Skin of body (tissue), 2 donors: Measurements from ENCODE around the gene TTC36. TPM values are rescaled to one million over a fixed set of nuclear protein-coding genes. Genes with fewer than 3 reads are reported as not detected.
"Not testable (repeated sequence)": the region's sequence is repeated elsewhere in the genome, so short reads cannot be mapped to it uniquely, and the experiment has no call there.

Source experiments
- DNase-seq: peaks from one replicate; lab custom pipeline; 2025; lab: John Stamatoyannopoulos, UW
- total RNA-seq: library from RNA; depleted of rRNA; stranded (reverse); fragments of >200 nt; gene quantifications from one replicate; pipeline ENCODE4 v1.2.3, GENCODE V29; 2014

TTC36 gene, protein sequence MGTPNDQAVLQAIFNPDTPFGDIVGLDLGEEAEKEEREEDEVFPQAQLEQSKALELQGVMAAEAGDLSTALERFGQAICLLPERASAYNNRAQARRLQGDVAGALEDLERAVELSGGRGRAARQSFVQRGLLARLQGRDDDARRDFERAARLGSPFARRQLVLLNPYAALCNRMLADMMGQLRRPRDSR
- 0.79 TPM for total RNA-seq

DNA sequence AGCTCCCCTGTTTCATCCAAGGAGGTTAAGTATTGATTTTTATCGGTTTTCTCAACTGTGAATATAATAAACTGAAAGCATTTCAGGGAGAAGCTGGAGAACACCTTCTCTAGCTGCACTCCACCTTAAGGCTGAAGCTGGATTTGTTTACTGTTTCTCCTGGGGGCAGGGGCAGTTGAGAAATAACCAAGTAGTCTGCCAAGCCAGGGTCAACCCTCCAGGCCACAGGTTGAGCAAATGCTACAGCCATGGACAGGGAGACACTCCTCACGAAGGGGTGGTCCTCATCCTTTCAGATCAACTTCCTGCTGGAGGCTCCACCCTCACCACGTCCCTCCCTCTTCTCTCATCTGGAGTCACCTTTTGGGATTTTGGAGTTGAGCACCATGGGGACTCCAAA is at the start of gene TTC36:
Gene TTC36, plus strand, starts transcription at position 366 of the 400 bp plus-strand sequence. Its CDS starts 21 bp downstream, at position 387.
- DNase-seq: no peak

DNA sequence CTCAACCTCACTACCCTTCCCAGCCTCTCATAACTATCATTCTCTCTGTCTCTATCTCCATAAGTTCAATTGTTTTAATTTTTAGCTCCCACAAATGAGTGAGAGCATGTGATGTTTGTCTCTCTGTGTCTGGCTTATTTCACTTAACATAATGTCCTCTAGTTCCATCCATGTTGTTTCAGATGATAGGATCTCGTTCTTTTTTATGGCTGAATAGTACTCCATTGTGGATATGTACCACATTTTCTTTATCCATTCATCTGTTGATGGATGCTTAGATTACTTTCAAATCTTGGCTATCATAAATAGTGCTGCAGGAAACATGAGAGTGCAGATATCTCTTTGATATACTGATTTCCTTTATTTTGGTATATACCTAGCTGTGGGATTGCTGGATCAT is 46.0 kb upstream of the TTC36 start:
- not testable (repeated sequence) for DNase-seq

DNA sequence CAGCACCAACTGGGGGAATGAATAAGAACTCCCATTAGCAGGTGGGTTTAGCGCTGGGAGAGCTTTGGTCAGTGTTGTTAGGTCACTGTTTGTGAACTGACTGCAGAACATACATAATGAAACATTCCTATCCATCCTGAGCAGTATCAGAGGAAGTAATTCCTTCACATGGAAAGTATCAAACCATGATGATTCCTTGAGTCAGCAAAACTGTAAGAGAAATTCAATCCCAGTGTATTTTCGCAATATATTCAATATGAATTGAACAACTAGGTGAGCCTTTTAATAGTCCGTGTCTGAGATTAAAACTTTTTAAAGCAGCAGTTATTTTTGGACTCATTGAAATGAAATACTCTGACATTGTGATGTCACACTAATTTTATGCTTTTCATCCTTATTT is 42.9 kb upstream of the TTC36 start:
- no peak for DNase-seq

DNA sequence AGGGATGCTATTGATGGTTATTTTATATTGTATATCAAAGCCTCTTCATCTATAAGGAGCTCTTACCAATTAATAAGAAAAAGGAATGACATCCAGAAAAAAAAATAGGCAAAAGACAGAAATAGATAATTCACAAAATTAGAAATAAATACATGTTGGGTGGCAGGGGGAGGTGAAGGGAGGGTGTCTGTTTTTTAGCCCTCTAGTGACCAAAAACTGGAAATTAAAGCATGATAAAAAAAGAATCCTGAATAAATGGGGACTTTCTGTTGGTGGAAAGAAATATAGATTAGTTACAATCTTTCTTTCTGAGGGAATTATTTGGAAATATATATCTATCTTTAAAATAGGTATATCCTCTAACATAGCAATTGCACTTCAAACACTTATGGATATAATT is 42.0 kb upstream of the TTC36 start:
- no peak for DNase-seq

DNA sequence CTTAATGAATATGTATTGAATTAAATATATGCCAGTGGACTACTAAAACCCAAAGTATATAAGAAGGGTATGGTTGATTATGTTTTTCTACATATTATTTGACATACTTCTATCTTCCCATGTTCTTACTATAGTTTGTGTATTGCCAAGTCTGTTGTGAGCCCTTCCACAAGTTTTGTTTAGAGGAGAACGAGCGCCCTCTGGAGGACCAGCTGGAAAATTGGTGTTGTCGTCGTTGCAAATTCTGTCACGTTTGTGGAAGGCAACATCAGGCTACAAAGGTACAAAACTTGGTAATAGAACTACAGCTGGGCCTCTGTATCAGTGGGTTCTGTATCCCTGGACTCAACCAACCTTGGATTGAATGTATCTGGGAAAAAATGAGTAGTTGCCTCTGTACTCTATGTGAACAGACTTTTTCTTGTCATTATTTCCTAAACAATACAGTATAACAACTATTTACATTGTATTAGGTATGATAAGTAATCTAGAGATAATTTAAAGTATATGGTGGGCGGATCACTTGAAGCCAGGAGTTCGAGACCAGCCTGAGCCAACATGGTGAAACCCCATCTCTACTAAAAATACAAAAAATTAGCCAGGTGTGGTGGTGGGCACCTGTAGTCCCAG is 38.7 kb upstream of the TTC36 start:
- DNase-seq: peak; percentile 73

DNA sequence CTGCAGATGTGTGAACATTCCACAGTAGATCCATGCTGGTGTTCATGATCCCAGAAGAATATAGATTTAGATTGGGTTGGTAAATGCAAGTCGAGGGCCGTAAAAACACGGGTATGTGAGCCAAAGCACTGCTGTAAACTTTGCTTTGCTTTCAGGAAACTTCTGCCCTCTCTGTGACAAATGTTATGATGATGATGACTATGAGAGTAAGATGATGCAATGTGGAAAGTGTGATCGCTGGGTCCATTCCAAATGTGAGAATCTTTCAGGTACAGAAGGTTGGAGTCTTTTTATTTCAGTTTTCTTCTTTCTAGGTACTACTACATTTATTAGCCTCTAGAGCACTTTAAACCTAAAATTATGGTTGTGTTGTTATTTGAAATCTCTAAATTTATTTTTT is 36.2 kb upstream of the TTC36 start:
- no peak for DNase-seq

DNA sequence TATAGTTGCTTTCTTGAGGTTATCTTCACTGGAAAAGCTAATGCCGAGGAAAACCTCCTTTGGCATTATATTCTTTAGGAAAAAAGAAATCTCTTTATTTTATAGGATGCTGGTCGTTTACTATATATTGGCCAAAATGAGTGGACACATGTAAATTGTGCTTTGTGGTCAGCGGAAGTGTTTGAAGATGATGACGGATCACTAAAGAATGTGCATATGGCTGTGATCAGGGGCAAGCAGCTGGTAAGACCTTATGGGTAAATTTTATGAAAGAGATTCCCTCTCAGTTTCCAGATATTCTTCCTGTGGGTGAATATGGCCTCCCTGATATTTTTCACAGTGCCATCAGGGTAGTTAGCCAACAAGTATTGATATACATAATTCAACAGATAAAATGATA is 29.4 kb upstream of the TTC36 start:
- DNase-seq: no peak

DNA sequence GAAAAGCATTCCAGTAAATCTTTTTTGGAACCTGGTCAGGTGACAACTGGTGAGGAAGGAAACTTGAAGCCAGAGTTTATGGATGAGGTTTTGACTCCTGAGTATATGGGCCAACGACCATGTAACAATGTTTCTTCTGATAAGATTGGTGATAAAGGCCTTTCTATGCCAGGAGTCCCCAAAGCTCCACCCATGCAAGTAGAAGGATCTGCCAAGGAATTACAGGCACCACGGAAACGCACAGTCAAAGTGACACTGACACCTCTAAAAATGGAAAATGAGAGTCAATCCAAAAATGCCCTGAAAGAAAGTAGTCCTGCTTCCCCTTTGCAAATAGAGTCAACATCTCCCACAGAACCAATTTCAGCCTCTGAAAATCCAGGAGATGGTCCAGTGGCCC is 24.1 kb upstream of the TTC36 start:
- DNase-seq: no peak

DNA sequence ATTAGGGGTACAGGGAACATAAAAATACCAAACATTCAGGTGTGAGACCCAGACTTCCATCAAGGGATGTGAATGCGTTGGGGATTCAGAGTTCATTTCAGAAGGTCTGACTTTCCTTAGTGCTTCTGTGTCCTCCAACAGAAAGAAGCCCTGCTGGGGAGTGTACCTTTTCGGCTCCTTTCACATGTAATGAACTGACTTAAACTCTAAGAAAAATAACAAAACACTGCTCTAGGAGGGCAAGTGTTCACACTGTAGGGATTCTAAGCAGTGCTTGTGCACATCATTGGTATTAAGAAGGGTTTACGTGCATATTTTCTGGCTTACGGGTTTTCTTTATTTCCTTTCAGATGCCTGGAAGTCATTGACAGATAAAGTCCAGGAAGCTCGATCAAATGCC is 15.7 kb upstream of the TTC36 start:
- DNase-seq: no peak

DNA sequence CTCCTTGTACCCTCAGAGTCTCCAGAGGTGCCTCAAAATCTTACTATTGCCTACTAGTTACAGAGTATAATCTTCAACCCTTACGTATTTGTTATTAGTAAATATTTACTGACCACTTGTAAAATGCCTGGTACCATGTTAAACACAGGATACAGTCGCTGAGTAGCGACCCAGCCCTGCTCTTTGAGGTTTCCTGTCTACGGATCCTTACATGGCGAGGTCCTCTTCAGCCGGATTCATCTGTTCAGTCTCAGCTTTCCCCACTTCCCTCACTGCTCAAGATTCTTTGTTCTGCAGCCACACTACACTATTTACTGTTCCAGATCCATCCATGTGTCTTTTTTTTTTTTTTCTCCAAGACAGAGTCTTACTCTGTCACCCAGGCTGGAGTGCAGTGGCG is 13.2 kb upstream of the TTC36 start:
- DNase-seq: no peak

DNA sequence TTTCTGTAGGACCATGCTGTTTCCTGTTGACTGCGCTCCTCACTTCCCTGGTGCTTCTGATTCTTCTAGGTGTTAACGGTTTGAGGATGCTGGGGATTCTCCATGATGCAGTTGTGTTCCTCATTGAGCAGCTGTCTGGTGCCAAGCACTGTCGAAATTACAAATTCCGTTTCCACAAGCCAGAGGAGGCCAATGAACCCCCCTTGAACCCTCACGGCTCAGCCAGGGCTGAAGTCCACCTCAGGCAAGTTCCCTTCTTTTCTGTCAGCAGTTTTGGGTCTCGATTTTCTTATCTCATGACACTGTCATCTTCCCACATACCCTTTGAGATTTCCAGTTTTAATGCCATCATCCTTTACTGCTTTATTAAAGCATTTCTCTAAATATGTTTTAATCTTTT is 7.7 kb upstream of the TTC36 start:
- DNase-seq: no peak

DNA sequence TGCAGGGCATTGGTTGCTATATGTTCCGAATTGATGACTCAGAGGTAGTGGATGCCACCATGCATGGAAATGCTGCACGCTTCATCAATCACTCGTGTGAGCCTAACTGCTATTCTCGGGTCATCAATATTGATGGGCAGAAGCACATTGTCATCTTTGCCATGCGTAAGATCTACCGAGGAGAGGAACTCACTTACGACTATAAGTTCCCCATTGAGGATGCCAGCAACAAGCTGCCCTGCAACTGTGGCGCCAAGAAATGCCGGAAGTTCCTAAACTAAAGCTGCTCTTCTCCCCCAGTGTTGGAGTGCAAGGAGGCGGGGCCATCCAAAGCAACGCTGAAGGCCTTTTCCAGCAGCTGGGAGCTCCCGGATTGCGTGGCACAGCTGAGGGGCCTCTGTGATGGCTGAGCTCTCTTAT is 5.4 kb upstream of the TTC36 start:
- DNase-seq: no peak

DNA sequence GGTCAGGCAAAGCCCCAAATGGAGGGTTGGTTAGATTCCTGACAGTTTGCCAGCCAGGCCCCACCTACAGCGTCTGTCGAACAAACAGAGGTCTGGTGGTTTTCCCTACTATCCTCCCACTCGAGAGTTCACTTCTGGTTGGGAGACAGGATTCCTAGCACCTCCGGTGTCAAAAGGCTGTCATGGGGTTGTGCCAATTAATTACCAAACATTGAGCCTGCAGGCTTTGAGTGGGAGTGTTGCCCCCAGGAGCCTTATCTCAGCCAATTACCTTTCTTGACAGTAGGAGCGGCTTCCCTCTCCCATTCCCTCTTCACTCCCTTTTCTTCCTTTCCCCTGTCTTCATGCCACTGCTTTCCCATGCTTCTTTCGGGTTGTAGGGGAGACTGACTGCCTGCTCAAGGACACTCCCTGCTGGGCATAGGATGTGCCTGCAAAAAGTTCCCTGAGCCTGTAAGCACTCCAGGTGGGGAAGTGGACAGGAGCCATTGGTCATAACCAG is 4.7 kb upstream of the TTC36 start:
- no peak for DNase-seq

DNA sequence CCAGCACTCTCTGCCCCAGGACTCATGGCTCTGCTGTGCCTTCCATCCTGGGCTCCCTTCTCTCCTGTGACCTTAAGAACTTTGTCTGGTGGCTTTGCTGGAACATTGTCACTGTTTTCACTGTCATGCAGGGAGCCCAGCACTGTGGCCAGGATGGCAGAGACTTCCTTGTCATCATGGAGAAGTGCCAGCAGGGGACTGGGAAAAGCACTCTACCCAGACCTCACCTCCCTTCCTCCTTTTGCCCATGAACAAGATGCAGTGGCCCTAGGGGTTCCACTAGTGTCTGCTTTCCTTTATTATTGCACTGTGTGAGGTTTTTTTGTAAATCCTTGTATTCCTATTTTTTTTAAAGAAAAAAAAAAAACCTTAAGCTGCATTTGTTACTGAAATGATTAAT is 2.9 kb upstream of the TTC36 start:
- DNase-seq: no peak

DNA sequence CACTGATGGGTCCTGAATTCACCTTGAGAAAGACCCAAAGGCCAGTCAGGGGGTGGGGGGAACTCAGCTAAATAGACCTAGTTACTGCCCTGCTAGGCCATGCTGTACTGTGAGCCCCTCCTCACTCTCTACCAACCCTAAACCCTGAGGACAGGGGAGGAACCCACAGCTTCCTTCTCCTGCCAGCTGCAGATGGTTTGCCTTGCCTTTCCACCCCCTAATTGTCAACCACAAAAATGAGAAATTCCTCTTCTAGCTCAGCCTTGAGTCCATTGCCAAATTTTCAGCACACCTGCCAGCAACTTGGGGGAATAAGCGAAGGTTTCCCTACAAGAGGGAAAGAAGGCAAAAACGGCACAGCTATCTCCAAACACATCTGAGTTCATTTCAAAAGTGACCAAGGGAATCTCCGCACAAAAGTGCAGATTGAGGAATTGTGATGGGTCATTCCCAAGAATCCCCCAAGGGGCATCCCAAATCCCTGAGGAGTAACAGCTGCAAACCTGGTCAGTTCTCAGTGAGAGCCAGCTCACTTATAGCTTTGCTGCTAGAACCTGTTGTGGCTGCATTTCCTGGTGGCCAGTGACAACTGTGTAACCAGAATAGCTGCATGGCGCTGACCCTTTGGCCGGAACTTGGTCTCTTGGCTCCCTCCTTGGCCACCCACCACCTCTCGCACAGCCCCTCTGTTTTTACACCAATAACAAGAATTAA is 2.4 kb upstream of the TTC36 start:
- DNase-seq: no peak

DNA sequence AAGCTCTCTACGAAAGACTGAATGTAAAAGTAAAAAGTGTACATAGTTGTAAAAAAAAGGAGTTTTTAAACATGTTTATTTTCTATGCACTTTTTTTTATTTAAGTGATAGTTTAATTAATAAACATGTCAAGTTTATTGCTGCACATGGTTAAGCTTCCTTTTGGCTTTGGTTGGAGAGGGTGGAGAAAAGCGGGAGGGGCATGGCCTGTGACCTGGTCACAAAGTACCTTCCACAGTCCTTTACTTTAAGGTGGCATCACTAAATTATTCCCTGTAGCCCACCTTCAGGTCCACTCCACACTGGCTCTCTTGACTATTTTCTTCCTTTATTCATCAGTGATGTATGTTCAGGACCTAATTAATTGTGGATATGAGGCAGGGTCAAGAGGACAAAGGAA is 586 bp upstream of the TTC36 start:
- no peak for DNase-seq

DNA sequence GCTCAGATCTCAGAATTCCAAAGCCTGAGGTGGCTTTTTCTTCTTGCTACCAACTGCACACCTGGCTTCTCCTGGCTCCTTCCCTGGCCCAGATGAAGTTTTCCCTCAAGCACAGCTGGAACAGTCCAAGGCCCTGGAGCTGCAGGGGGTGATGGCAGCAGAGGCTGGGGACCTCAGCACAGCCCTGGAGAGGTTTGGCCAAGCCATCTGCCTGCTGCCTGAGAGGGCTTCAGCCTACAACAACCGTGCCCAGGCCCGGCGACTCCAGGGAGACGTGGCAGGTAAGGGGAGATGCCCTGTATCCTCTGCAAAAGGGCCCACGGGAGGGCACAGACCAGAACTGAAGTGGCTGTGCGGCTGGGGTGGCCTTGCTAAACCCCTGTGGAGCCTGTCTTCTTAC is 1.2 kb downstream of the TTC36 start:
- no peak for DNase-seq

DNA sequence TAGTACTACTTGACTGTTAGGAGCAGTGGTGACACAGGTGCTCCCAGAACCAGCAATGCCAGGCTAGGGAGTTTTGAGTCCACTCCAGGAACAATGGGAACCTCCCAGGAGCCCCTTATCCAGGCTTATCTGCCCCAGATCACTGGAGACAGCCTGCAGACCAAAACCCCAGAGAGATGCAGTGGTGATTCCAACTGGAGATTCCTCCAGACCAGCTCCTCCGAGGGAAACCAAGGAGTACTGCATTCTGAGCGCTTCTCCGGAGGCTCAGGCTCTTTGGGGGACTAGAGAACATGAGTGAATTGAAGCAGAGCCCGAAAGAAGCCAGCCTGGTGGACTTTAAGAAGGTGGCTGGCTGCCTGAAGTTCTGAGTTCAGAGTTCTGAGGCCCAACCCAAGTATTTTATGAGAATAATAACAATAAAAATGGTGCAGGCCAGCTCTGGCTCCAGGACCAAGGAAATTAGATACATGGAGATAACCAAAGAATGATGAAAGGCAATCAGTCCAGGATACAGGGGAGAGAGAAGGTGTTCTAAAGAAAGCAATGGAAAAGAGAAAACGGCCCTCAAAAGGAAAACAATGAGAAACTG is 2.4 kb downstream of the TTC36 start:
- DNase-seq: no peak

DNA sequence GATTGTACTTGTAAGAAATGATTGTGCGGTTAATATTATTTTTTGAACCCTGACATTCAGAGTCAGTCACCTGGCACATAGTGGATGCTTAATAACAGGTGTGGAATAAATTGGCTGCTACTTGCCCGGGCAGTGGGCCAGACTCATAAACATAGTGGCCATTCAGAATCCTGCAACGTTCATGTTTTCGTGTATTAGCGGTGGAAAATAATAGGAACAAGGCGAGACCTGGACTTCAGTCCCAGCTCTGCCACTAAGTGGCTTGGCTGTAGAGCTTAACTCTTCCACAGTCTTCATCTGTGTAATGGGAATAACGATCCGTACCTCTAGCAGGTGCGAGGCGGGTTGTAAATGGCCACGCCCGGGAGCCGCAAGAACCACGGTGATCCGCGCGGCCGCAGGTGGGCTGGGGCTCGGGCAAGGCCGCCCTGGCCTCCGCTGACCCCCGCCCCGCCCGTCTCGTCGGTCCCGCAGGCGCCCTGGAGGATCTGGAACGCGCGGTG is 3.0 kb downstream of the TTC36 start:
- DNase-seq: no peak

DNA sequence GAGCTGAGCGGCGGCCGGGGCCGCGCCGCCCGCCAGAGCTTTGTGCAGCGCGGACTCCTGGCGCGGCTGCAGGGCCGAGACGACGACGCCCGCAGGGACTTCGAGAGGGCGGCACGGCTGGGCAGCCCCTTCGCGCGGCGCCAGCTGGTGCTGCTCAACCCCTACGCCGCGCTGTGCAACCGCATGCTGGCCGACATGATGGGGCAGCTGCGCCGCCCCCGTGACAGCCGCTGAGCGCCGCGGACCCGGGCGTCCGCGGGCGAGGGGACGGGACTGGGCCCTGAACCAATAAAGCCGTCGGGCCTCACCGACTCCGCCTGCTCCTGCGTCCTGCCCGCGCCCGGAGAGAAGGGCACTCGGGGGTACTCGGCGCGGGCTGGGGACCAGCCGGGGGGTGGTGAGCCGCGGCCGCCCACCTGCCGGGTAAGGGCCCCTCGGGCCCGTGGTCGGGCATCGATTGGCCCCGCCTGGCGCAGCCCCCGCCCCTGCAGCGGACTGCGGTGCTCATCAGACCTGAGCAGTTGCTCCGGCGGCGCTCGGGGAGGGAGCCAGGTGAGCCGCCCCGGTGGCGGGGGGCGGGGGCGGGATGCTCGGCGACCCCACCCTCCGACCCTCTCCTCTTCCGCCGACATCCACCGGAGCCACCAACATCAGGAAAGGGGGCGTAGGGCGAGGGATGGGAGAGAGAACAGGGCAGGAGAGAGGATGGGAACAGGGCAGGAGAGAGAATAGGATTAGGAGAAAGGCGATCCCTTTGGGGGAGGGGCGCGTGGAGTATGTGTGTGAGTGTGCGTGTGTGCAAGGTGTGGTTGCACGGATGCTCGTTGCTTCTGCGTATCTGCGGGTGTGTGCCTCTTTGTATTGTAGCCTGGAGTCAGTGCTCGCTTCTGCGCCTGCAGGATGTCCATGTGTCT is 3.7 kb downstream of the TTC36 start, which contains the start of gene TMEM25:
Gene TMEM25, plus strand, starts transcription at position 510 of the 914 bp plus-strand sequence. CDS start 610 bp downstream, outside the sequence.
- no peak for DNase-seq

DNA sequence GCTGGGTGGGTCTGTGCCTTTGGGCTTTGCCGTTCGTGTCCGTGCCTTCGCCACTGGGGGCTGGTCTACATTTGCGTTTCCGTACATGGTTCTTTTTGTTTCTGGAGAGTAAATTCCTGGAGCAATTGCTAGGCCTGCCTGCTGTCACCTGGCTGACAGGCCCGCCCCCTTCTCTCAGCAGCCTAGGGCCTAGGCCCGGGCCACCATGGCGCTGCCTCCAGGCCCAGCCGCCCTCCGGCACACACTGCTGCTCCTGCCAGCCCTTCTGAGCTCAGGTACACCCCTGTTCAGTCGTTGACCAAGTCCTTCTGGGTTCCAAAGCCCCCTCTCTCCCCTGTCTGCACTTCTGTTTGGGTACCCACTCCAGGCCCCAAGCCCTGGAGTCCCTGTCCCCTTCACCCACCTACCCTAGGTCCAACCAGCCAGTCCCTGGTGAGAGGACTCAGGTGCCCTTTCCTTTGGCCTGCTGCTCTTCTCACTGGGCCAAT is 4.4 kb downstream of the TTC36 start:
- no peak for DNase-seq
